Gastrocnemius medialis (tissue), 4 donors: Measurements from ENCODE around the gene KDM3B.

Source experiments
- CTCF ChIP-seq, 5 experiments: fragments of 450-650 bp in 3 of 5; fragments of 200-600 bp in 2 of 5; sonication (generic) in 2 of 5; IDR thresholded peaks in 4 of 5; conservative IDR thresholded peaks in 1 of 5; 1 replicate in 4 of 5; 2 replicates in 1 of 5; pipeline ENCODE4 v1.5.1; 2016 to 2019; ENCODE audit warnings: antibody characterized with exemption in 5 of 5, mild to moderate bottlenecking in 3 of 5, moderate library complexity in 3 of 5
- POLR2A ChIP-seq, 2 donors: fragments of 450-650 bp; IDR thresholded peaks; one replicate each; pipeline ENCODE4 v1.6.1; 2017; ENCODE audit warnings: antibody characterized with exemption in 2 of 2, mild to moderate bottlenecking in 2 of 2, moderate library complexity in 2 of 2

- TF ChIP-seq POLR2A (IDR thresholded peaks at IDR 0.05), result no peak
- TF ChIP-seq CTCF (IDR thresholded peaks at IDR 0.05 in 4 of 5, conservative IDR thresholded peaks at IDR 0.05 in 1 of 5), result no peak
These were observed 12.5 kb upstream of the KDM3B start for GRCh38 chr5:138340008-138340407.
